Activated T-cell treated with anti-CD3 and anti-CD28 coated beads for 1 hour (primary cell): Measurements from ENCODE around the gene ZNF324.
A peak's percentile ranks its signal among the peaks of the same experiment; 100 is the strongest.
"Not testable (repeated sequence)": the region's sequence is repeated elsewhere in the genome, so short reads cannot be mapped to it uniquely, and the experiment has no call there.

ENCODE experiments used
- DNase-seq: peaks from one replicate; pipeline ENCODE4 v3.0.0-alpha.2; 2020; ENCODE audit warnings: low read depth

The ZNF324 gene

DNA sequence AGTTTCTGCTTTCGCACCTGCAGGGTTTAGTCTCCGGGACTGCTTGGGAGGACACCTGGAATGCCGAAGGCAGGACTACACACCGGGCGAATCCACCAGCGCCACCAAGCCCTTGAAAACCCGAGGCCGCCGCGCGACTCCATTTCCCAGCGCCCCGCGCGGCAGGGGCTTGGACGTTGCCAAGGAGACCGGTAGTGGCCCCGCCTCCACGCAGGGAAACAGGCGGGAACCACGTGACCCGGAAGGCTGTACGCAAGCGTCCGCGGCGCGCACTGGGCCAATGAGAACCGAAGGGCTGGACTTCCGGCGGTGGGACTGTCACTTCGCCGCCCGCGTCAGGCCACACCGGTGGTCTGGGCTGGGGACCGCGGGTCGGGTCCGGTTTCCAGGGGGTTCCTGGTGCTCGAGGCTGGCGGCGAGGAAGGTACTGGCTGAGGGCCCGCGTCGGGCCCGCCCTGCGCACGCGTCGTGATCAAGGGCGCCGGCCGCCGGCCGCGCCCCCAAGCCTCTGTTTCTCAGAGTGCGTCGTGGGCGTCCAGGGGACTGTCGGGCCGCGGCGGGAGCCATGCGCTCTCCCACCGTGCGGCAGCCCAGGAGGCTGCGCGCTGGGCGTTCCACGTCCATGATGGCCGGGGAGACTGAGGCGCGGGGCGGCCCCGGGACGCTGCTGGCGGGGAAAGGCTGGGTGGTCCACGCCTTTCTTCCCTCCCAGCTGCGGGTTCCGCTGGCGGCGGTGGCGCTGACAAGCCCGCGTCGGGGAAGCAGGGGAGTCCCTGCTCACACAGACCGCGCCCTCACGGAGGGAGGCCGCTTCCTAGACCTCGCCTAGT lies at the start of gene ZNF324:
Gene ZNF324 (plus strand): TSS at position 321 of the 830 bp plus-strand sequence. CDS start 2,106 bp downstream, outside the sequence.
- DNase-seq = peak; percentile 97

DNA sequence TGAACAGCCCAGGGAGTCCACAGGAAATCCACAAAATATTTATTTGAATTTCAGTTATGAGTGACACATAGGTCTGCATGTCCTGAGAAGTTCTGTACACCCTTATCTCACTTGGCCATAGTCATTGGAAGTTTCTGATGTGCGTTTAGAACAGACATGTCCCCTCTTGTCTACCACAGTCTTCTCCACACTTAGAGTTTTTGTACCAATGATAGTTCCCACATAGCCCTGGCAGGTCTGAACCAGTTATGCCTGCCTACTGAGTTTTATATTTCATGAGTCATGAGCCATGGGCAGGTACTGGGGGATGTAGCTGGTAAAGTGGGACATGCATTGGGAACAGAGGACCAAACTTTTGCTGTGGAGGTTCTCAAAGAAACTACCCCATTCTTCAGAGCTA lies 38.3 kb upstream of the ZNF324 start:
- DNase-seq = no peak

- DNase-seq = no peak
Observed at GRCh38 chr19:58429745-58430144, 37.1 kb upstream of the ZNF324 start.

- no peak for DNase-seq
Observed at GRCh38 chr19:58434217-58434616, 32.7 kb upstream of the ZNF324 start.

- peak; percentile 84 for DNase-seq
Observed at GRCh38 chr19:58439576-58440554, 27.0 kb upstream of the ZNF324 start, which contains the start of gene ZNF132. ZNF132 (minus strand) TSS chr19:58440153; CDS start chr19:58439821, 332 bp downstream.

GRCh38 chr19:58440556-58440955 lies 26.3 kb upstream of the ZNF324 start:
- no peak for DNase-seq

DNA sequence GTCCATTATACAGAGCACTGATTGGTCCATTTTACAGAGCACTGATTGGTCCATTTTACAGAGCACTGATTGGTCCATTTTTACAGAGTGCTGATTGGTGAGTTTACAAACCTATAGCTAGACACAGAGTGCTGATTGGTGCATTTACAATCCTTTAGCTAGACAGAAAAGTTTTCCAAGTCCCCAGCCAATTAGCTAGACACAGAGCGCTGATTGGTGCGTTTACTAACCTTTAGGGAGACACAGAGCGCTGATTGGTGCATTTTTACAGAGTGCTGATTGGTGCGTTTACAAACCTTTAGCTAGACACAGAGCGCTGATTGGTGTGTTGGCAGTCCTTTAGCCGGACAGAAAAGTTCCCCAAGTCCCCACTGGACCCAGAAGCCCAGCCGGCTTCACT lies 23.9 kb upstream of the ZNF324 start:
- DNase-seq = not testable (repeated sequence)

- not testable (repeated sequence) for DNase-seq
Observed at GRCh38 chr19:58448860-58449259, 18.0 kb upstream of the ZNF324 start.

- DNase-seq = not testable (repeated sequence)
Observed at GRCh38 chr19:58449980-58450379, 16.9 kb upstream of the ZNF324 start.

DNA sequence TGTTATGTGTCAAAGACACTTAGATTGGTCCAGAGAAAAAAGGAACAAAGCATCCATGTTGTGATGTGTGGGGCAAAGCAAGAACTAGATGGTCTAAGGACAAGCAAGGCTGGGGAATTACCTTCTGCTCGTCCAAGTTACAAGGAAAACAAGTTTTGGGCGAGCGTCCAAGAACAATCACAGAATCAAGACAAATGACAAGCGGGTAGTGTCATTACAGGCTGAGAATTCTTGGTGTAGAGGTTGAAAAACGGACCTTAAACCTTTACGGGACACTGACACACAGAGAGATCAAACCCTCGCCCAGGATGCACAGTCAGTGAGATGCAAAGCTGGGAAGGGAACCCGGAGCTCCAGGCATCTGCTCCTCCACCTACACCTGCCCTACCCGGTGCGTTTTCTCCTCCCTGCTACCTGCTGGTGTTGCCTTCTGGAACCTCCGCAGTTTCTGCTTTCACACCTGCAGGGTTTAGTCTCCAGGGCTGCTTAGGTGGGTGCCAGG lies 16.0 kb upstream of the ZNF324 start:
- no peak for DNase-seq

- DNase-seq = peak; percentile 96
Observed at GRCh38 chr19:58451358-58452101, 15.3 kb upstream of the ZNF324 start, which contains the start of gene ZNF324B. ZNF324B (plus strand) TSS chr19:58451622; CDS start chr19:58453702, 2,080 bp downstream.

DNA sequence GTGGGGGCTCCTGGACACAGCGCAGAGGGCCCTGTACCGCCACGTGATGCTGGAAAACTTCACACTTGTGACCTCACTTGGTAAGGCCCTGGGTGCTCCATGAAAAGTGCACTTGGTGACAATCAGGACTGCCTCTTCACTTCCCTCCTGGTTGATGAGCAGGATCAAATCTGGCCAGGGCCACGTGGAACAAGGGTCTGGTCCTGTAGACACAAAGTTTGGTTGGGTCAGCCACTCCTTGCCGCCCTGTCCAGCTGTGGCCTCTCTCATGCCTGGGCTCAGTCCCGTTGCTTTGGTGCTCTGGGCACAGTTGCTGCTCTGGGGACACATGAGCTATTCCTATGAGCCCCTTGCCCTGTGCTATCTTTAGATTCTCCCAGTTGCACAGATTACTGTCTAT lies 13.1 kb upstream of the ZNF324 start:
- no peak for DNase-seq

- DNase-seq = no peak
Observed at GRCh38 chr19:58455306-58455705, 11.6 kb upstream of the ZNF324 start.

DNA sequence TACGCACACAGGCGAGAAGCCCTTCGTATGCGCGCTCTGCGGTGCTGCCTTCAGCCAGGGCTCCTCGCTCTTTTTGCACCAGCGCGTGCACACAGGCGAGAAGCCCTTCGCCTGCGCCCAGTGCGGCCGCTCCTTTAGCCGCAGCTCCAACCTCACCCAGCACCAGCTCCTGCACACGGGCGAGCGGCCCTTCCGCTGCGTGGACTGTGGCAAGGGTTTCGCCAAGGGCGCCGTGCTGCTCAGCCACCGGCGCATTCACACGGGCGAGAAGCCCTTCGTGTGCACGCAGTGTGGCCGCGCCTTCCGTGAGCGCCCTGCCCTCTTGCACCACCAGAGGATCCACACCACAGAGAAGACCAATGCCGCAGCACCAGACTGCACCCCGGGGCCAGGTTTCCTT lies 10.8 kb upstream of the ZNF324 start:
- DNase-seq = no peak

GRCh38 chr19:58460039-58460438 lies 6.8 kb upstream of the ZNF324 start:
- no peak for DNase-seq

- DNase-seq = no peak
Observed at GRCh38 chr19:58466089-58466759, 656 bp upstream of the ZNF324 start.

DNA sequence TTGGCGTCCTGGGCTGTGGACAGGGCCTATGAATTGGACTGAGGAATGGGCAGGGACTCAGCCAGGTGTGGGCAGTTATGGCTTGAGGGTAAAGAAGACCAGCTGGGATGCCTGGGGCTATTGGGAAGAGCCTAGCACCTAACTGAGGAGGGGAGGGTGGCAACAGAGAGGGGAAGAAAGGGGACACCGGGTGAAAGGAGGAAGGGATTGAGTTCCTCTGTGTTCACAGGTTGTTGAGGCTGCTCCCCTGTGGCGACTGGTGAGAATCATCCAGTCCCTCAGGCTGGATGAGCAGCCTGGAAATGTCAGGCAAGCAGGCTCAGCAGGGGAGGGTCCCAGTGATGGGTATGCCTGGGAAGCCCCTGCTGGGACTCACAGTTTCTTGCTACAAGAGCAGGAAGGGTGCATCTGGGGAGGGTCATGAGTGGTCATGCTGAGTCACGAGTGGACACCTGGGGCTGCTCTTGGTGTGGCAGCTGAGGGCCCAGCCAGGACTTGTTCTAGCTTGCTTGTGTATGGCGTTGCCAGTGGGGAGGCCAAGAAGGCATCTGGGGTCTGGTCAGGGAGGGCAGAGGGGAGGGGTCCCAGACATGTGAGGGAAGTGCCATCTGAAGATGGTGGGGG lies 1.4 kb downstream of the ZNF324 start:
- DNase-seq = no peak

DNA sequence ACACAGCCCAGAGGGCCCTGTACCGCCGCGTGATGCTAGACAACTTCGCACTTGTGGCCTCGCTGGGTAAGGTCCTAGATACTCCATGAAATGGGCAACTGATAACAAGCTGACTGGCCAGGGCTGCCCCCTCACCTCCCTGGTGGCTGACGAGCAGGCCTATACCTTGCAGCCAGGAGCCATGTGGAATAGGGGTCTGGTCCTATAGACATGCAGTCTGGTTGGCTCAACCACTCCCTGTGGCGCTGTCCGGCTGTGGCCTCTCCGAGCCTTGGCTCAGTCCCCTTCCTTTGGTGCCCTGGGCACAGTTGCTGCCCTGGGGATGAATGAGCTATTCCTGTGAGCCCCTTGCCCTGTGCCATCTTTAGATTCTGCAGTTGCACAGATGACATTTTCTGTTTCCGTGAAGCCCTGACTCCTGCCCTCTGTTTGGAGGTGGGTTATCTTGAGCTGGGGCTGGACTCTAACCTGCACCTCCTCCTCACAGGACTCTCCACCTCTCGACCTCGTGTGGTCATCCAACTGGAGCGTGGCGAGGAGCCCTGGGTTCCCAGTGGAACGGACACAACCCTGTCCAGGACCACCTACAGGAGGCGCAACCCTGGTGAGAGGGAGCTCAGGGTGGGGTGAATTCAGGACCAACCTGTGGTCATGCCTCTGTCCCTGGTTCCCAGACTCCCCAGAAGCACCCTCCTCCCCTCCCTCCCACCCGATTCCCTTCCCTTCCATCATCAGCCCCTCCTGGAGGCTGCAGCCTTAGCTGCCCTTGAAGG lies 2.5 kb downstream of the ZNF324 start:
- no peak for DNase-seq

GRCh38 chr19:58470837-58471543 lies 4.1 kb downstream of the ZNF324 start:
- not testable (repeated sequence) for DNase-seq
